ENCODE data around the gene MYOD1.

- no peak for TF ChIP-seq SIN3A (IDR thresholded peaks at IDR 0.05; ENCODE audit: borderline replicate concordance, insufficient read depth, low read length)
- TF ChIP-seq REST (IDR thresholded peaks at IDR 0.05; ENCODE audit: insufficient read depth in 1 of 2, low read depth in 2 of 2, low read length in 2 of 2), result no peak
Measured at GRCh38 chr11:17769218-17769617, 49.8 kb downstream of the MYOD1 start.

All from PFSK-1 (cell line).